GM19438 (cell line): ENCODE measurements around the gene JAKMIP2.
"Not testable (repeated sequence)": the region's sequence is repeated elsewhere in the genome, so short reads cannot be mapped to it uniquely, and the experiment has no call there.

Experiments used
- ATAC-seq: cut with Tn5 transposase; IDR thresholded peaks from one replicate; pipeline ENCODE4 v1.9.1; 2021; ENCODE audit warnings: low read depth; ENCODE audit not compliant: unreplicated experiment

Gene JAKMIP2

GRCh38 chr5:147751156-147751830 lies 31.2 kb downstream of the JAKMIP2 start:
- ATAC-seq = no peak

- no peak for ATAC-seq
Observed at GRCh38 chr5:147750065-147750464, 32.5 kb downstream of the JAKMIP2 start.

GRCh38 chr5:147748590-147748989 lies 33.9 kb downstream of the JAKMIP2 start:
- no peak for ATAC-seq

DNA sequence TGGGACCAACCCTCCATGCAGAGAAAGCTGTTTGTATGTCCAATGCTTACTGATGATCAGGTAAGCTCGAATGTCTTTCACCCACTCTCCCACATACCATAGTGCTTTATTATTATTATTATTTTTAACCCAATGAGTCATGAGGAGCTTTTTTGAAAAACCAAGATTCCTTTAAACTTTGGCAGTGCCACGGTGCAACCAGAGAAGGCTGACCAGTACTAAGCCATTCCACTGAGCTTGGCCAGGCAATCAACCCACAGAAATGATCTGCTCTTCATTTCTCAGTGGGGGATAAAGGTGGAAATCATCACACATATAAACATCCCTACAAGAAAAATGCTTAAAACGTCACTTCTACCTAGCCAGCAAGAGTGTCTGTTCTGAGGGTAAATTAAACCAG lies 35.5 kb downstream of the JAKMIP2 start:
- no peak for ATAC-seq

DNA sequence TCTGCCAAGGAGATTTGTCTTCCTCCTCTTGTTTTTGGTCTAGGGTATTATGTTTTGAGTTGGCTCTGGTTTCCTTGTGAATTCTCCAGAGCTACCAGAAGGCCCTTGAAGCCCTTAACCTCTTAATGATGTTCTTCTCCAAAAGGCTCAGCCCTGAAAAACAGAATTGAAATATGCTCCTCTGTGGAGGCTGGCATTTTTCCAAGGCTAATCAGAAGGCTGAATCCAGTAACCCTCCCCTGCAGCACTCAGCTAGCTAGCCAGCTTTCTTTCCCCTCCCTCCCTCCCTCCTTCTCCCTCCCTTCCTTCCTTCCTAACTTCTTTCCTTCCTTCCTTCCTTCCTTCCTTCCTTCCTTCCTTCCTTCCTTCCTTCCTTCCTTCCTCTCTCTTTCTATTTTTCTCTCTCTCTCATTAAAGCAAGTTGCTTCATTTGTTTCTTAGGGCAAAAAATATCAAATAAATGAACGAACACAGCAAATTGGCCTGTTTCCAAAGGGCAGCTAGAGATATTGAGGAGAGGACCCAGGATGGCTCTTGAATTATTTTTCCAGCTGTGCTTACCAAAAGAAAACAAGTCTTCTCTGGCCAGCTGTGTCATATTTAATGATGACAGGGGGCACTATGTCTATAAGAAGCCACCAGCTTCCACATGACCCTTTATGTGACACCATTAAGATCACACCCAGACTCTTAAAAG lies 38.7 kb downstream of the JAKMIP2 start:
- no peak for ATAC-seq

DNA sequence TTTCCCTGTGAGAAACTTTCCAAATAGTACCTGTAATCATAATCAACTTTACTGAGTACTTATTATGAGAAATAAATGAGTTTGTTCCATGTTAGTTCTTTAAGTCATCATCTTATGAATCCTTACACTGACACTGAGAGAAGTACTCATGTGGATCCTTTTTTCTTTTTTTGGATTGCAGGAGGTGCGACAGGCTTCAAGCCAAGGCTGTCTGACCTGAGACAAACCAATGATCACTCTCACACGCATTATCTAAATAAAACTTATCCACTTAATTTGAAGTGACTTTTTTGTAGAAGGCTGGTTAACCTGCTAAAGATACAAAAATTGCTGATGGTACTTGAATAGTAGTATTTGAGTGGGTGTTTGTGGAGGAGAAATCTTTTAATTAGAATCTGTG lies 39.5 kb downstream of the JAKMIP2 start:
- no peak for ATAC-seq

DNA sequence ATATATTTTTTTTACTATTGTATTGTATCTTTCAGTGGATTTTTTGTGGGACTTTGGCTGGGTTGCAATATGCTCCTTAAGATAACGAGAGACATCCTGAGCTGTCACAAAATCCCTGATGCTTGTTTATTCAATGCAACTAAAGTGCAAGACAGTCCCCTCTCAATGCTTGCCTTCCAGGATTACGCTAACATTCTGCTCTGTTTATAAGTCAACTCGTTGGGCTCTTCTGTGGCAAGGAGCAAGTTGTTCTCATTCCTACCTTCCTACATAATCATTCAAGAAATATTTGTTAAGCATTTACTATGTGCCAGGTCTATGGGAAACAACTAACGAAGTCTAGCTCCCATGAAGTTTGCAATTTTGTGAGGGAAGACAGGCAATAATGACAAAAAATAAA lies 40.4 kb downstream of the JAKMIP2 start:
- no peak for ATAC-seq

DNA sequence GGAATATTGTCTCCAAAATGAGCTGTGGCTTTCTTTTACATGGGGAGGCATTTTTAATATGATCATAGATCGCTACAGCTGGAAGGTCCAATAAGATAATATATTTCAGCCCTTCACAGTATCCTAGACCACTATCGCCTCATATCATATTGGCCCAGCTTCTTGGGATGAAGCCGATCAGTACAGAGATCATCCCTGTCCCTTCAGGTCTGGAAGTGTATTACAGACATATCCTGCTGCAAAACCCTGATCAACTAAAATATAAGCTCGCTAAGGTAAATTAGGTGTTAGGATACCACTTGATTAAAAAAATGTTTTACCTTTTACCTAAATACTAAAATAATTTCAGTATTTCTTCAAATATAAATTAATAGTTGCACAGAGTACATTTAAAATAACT lies 41.7 kb downstream of the JAKMIP2 start:
- no peak for ATAC-seq

GRCh38 chr5:147737921-147738320 lies 44.6 kb downstream of the JAKMIP2 start:
- no peak for ATAC-seq

DNA sequence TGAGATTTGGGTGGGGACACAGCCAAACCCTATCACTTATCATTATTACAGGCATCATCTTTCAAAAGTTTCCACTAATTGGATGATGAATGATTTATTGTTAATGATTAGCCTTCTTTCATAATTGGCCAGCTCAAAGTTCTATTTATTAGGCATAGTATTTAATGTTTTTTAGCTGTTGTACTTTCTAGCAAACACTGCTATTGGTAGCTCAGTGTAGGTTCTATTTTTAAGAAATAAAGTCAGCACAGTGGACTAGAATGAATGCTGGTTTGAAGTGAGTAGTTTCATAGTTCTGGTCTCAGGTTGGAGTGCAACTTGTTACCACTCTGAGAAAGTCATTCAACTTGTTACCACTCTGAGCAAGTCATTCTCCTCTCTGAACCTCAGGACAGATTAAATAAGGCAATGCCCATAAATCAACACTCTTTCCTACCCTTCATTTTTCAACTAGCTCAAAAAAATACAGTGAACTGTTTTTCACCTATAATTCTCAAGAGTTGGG lies 46.9 kb downstream of the JAKMIP2 start:
- ATAC-seq = no peak

DNA sequence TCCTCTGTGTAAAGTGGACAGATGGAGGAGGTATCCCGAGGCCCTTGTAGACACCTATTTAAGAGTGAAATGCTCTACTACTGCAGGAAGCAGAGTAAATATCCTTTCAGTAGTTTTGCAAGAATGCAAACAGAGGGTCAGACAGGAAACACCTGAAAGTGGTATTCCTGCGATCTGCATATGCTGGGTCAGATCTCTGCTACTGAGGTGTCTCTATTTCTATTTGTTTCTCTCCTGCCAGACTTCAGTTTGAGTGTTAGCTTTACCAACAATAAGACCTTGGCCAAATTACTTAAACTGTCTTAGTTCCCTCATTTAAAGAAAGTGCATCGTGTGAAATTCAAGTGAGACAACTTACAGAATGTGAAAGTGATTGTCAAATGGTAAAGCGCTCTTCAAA lies 47.6 kb downstream of the JAKMIP2 start:
- ATAC-seq = no peak

DNA sequence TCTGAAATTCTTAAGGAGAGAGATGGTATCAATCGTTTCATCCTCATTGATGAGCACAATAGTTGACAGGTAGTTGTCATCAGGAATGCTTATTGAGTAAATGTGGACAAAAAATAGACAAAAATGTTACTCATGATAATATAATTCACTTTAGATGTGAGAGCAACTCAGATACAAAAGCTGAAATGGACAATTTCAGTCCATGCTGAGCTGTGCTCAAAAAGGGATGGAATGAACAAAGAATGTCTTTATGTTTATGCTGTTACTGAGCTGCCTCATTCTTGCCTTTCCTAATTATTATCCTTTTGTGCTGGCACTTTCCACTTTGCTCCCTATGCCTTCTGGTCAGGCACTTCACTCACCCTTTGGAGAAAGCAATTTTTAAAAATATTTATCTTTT lies 49.5 kb downstream of the JAKMIP2 start:
- no peak for ATAC-seq

DNA sequence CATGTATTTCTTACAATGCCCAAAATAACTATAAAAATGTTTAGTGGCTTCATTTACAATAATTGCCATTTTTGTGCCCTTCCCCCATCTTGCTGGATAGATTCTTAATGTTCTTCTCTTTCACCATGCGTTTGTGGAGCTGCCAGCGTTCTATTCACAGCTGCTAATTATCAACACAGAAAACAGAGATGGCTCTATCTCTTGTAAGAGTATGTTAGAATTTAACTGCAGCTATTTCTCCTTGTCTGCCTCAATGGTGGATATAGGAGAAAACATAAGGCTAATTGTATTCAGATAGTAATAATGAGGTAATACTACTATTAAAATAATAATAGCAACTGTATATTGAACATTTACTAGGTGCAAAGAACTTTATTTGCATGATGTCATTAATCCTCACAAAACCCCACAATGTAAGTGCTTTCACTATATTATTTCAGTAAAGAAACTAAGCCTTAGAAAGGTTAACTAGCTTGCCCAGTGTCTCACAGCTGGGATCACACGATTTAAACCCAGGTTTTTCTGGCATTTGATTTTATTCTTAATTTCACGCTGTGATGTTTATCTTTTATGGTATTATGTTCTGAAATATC lies 50.1 kb downstream of the JAKMIP2 start:
- ATAC-seq = no peak

DNA sequence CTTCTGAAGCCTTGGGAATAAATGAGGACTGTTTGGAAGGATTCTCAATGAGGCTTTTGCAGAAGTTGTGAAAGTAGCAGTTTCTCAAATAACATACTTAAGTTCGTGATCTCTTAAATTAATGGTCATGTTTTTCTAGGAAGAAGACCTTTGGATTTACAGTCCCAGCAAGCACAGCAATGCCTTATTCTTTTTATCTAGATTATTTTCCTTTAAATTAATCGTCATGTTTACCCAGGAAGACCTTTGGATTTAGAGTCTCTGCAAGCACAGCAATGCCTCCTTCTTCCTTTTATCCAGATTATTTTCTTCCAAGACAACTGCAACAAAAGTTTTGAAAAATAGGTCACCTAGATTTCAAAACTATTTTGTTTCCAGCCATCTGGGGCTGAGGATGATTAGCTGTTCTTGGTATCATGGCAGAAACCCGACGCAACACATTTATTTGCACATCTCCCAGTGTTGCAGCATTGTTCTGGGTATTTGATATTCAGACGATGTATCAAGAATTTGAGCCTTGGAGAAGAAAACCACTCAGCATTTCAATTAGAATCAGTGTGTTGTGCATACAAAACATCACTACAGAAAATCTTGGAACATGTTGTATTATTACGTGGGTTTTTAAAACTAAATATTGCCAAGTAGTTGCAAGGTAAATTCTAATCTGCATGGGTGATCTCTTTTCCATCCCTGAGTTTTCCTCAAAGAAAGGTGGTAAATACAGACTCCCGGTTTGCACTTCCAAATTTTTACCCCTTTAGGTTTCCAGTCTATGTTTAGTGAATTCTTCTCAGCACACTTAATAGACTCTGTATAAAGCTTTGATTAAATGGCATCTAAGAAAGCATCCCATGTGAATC lies 50.9 kb downstream of the JAKMIP2 start:
- no peak for ATAC-seq

DNA sequence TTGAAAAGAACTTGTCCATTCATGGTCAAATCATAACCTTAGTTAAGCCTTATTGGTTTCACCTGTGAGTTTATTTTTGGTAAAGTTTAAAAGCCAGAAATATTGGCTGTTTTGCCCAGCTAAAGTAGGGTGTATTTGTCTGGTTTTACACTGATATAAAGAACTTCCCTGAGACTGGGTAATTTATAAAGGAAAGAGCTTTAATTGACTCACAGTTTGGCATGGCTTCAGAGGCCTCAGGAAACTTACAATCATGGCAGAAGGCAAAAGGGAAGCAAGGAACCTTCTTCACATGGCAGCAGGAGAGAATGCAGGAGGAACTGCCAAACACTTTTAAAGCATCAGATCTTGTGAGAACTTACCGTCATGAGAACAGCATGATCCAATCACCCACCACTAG lies 55.3 kb downstream of the JAKMIP2 start:
- no peak for ATAC-seq

- not testable (repeated sequence) for ATAC-seq
Observed at GRCh38 chr5:147721191-147721960, 61.2 kb downstream of the JAKMIP2 start.

DNA sequence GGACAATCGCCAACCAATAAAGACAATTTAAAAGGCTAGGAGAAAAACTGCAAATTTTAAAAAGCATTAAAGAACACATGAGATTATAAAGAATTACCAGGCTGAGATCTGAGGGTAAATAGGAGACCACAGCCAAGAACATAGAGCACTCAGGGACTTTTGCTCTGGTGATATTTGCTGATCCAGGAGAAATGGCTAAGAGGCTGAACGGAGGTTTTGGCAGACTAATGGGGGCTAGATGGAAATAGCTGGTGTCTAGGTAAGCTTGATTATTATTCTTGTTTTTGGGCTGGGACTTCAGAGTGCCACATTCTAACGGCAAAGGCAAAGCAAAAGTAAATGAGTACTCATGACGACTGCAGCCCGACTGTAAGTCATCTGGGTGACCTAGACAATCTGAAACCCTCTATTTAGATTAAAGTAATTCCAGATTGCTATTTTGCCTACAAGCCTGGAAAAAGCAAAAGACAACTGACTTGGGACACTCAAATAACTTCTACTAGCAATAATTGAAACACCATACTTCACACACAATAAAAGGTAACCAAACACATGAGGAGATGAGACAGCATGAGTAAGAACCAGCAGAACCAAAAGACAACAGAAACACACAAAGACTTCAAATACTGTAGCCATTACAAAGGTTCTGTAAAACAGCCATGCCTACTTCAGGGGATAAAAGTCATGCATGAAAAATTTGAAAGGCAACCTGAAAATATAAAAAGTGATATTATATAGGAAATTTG lies 68.8 kb downstream of the JAKMIP2 start:
- ATAC-seq = no peak

- no peak for ATAC-seq
Observed at GRCh38 chr5:147712598-147712997, 69.9 kb downstream of the JAKMIP2 start.

- no peak for ATAC-seq
Observed at GRCh38 chr5:147712019-147712418, 70.5 kb downstream of the JAKMIP2 start.
